Activated CD4-positive, alpha-beta T cell treated with anti-CD3 and anti-CD28 coated beads for 1 hour (primary cell): ENCODE data around the gene OR52A5.

Source experiments
- DNase-seq: peaks from one replicate; pipeline ENCODE4 v3.0.0-alpha.2; 2020

Gene OR52A5

GRCh38 chr11:5107285-5107684, 30.9 kb downstream of the OR52A5 start:
- no peak for DNase-seq

- no peak for DNase-seq
Observed at GRCh38 chr11:5103066-5103465, 35.1 kb downstream of the OR52A5 start.

GRCh38 chr11:5102246-5102645, 35.9 kb downstream of the OR52A5 start:
- DNase-seq, result no peak

GRCh38 chr11:5096011-5096410, 42.1 kb downstream of the OR52A5 start:
- no peak for DNase-seq

- no peak for DNase-seq
Observed at GRCh38 chr11:5092821-5093585, 45.2 kb downstream of the OR52A5 start.

- DNase-seq, result no peak
Observed at GRCh38 chr11:5090668-5091067, 47.5 kb downstream of the OR52A5 start.

GRCh38 chr11:5088556-5088955, 49.6 kb downstream of the OR52A5 start:
- no peak for DNase-seq

GRCh38 chr11:5083602-5084001, 54.6 kb downstream of the OR52A5 start:
- DNase-seq, result no peak

GRCh38 chr11:5081405-5081804, 56.8 kb downstream of the OR52A5 start:
- no peak for DNase-seq
